ENCODE data around the gene ANO8. TPM values are rescaled to one million over a fixed set of nuclear protein-coding genes. Genes with fewer than 3 reads are reported as not detected.

The ANO8 gene
- polyA plus RNA-seq, 3 donors: 0.11 to 14.1 TPM; not detected in 1

DNA sequence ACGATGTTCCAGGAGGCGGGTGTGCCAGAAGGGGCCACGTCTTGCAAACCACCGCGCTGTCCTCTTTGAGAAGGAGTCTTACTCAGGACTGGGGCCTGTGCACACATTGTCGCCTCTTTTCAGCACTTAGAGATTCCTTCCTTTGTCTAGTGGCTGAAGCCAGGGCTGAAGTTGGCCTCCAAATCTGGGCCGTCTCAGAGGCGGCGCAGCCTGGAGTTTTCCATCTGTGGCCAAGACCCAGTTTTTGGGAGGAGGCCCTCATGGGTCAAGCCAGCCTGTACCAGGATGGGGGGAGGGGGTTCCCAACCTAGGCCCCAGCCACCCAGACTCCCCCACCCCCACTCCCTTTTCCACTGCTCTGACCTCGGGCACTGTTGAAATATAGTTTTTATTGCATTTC is 11.8 kb downstream of the ANO8 start:
- H3K27me3 Mint-ChIP-seq (ENCODE audit: low read depth in 3 of 3): peaks cover 5 to 25% (median 10%) of the 10 kb centered on the region in 3 donors
- H3K4me3 Mint-ChIP-seq: peak overlapping the region in 1 of 2 donors; percentile 35
- peak overlapping the region in 3 of 7 donors; percentile 8 to 63 (median 20) for H3K27ac Mint-ChIP-seq

DNA sequence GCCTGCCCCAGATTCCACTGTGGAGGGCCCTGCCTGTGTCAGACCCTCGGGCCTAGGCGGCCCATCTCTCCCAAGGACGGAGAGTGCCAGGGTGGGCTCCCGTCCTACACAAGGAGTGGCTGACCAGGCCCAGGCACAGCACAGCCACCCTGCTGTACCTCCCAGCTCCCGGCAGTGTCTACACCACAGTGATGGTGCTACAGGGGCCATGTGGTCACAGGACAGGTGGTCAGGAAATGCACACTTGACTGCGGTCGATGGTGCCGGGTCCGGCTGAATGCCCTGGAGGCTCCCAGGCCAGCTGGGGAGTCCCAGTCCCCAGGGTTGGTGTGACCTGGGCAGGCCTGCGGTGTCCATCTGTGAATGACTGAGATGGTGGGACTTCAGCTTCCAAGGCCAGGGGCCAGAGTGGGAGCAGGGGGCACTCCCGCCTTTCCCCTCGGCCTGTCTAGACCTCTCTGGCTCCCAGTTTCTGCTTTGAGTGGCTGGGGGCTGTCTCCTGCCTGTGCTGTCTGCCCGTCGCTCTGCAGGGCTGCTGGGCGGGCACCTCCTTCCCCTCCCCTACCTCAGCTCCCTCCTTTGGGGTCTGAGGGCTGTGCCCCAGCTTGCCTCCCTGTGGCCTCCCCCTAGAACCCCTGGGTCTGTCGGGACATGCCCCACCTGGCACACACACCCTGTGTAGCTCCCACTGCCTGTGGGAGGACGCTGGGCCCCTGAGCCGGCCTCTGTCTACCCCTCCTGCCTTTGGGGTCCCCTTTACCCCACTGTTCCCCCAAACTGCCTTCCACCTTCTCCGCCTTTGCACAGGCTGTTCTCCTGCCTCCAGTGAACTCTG is 12.8 kb downstream of the ANO8 start:
- no peak overlapping the region for H3K4me3 Mint-ChIP-seq
- Histone ChIP-seq H3K9ac (ENCODE audit: insufficient read depth, low read length, poor library complexity, severe bottlenecking) (no peak overlapping the region), H3K27me3 (ENCODE audit: control insufficient read depth in 2 of 2, insufficient read depth in 2 of 2, low read length in 2 of 2) (peaks cover 0 to 2% of the 10 kb centered on the region in 2 donors), H3K36me3 (replicated peaks in 1 of 2; ENCODE audit: control insufficient read depth in 1 of 2, insufficient read depth in 2 of 2, low read length in 2 of 2) (peaks cover 39 to 51% of the 10 kb centered on the region in 2 donors), H3K27ac (ENCODE audit: low read depth in 1 of 2, low read length in 2 of 2) (no peak overlapping the region), H3K79me2 (ENCODE audit: insufficient read depth, low read length) (no peaks in the 10 kb centered on the region), H3K4me1 (ENCODE audit: control insufficient read depth in 1 of 2, insufficient read depth in 2 of 2, low read length in 2 of 2) (peaks cover 12 to 17% of the 10 kb centered on the region in 2 donors), H4K20me1 (ENCODE audit: insufficient read depth, low read length) (peaks cover 28% of the 10 kb centered on the region), H3K4me2 (replicated peaks; ENCODE audit: extremely low read depth, low read length, poor library complexity, severe bottlenecking) (no peak overlapping the region), H3K4me3 (replicated peaks in 1 of 3; ENCODE audit: low read depth in 2 of 3, low read length in 3 of 3) (no peak overlapping the region), H2AFZ (ENCODE audit: insufficient read depth, low read depth, low read length, poor library complexity, severe bottlenecking) (no peak overlapping the region), H3K9me3 (replicated peaks in 1 of 2; ENCODE audit: control insufficient read depth in 1 of 2, insufficient read depth in 1 of 2, low read length in 2 of 2) (no peaks in the 10 kb centered on the region)
- H3K36me3 Mint-ChIP-seq: peaks cover 30 to 72% of the 10 kb centered on the region in 2 donors
- peaks cover 14% of the 10 kb centered on the region for H3K4me1 Mint-ChIP-seq
- DNase-seq: peak in 1 of 3 donors; percentile 2
- peaks cover 0 to 2% (median 0%) of the 10 kb centered on the region in 7 donors for H3K9me3 Mint-ChIP-seq
- TF ChIP-seq, protein P1, sequence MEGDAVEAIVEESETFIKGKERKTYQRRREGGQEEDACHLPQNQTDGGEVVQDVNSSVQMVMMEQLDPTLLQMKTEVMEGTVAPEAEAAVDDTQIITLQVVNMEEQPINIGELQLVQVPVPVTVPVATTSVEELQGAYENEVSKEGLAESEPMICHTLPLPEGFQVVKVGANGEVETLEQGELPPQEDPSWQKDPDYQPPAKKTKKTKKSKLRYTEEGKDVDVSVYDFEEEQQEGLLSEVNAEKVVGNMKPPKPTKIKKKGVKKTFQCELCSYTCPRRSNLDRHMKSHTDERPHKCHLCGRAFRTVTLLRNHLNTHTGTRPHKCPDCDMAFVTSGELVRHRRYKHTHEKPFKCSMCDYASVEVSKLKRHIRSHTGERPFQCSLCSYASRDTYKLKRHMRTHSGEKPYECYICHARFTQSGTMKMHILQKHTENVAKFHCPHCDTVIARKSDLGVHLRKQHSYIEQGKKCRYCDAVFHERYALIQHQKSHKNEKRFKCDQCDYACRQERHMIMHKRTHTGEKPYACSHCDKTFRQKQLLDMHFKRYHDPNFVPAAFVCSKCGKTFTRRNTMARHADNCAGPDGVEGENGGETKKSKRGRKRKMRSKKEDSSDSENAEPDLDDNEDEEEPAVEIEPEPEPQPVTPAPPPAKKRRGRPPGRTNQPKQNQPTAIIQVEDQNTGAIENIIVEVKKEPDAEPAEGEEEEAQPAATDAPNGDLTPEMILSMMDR (IDR thresholded peaks at IDR 0.05): no peak
- H3K27ac Mint-ChIP-seq: peak overlapping the region in 1 of 7 donors; percentile 68
- intact Hi-C loops (cut with micrococcal nuclease): no loop called here
- peaks cover 3 to 20% (median 10%) of the 10 kb centered on the region in 3 donors for H3K27me3 Mint-ChIP-seq (ENCODE audit: low read depth in 3 of 3)
- 92% methylated on average over 19 of the region's 19 CpGs for WGBS (ENCODE audit: insufficient coverage)

More for the DNA sequence above, 11.8 kb downstream of the ANO8 start:
- no peak overlapping the region for H3K4me3 ChIP-seq (replicated peaks in 1 of 3; ENCODE audit: low read depth in 2 of 3, low read length in 3 of 3)
- Mint-ChIP-seq H3K9me3 (peaks cover 0 to 5% (median 0%) of the 10 kb centered on the region in 7 donors), H3K36me3 (peaks cover 30 to 68% of the 10 kb centered on the region in 2 donors), H3K4me1 (peaks cover 6% of the 10 kb centered on the region)
- peaks cover 0 to 7% of the 10 kb centered on the region in 2 donors for H3K27me3 ChIP-seq (ENCODE audit: control insufficient read depth in 2 of 2, insufficient read depth in 2 of 2, low read length in 2 of 2)
- TF ChIP-seq, protein P1 (IDR thresholded peaks at IDR 0.05): no peak
- DNase-seq: no peak
- peaks cover 7% of the 10 kb centered on the region in 2 donors for H3K4me1 ChIP-seq (ENCODE audit: control insufficient read depth in 1 of 2, insufficient read depth in 2 of 2, low read length in 2 of 2)
- H3K9ac ChIP-seq (ENCODE audit: insufficient read depth, low read length, poor library complexity, severe bottlenecking): no peak overlapping the region
- no peak overlapping the region for H2AFZ ChIP-seq (ENCODE audit: insufficient read depth, low read depth, low read length, poor library complexity, severe bottlenecking)
- H4K20me1 ChIP-seq (ENCODE audit: insufficient read depth, low read length): peaks cover 32% of the 10 kb centered on the region
- no peak overlapping the region for H3K27ac ChIP-seq (ENCODE audit: low read depth in 1 of 2, low read length in 2 of 2)
- peaks cover 39 to 51% of the 10 kb centered on the region in 2 donors for H3K36me3 ChIP-seq (replicated peaks in 1 of 2; ENCODE audit: control insufficient read depth in 1 of 2, insufficient read depth in 2 of 2, low read length in 2 of 2)
- no peak overlapping the region for H3K4me2 ChIP-seq (replicated peaks; ENCODE audit: extremely low read depth, low read length, poor library complexity, severe bottlenecking)
- no peaks in the 10 kb centered on the region for H3K9me3 ChIP-seq (replicated peaks in 1 of 2; ENCODE audit: control insufficient read depth in 1 of 2, insufficient read depth in 1 of 2, low read length in 2 of 2)
- WGBS (ENCODE audit: insufficient coverage): 90% methylated on average over 6 of the region's 10 CpGs
- H3K79me2 ChIP-seq (ENCODE audit: insufficient read depth, low read length): no peaks in the 10 kb centered on the region
- intact Hi-C loops (cut with micrococcal nuclease): no loop called here

All from CD14-positive monocyte (primary cell).